H9 (cell line): ENCODE measurements around the gene OR56B4. TPM values are rescaled to one million over a fixed set of nuclear protein-coding genes. Genes with fewer than 3 reads are reported as not detected.

Experiments used
- DNase-seq: peaks from one replicate; pipeline ENCODE4 v3.0.0-alpha.2; 2017
- H2AFZ ChIP-seq: one replicate; pipeline ENCODE4 v1.6.1; 2013; ENCODE audit warnings: mild to moderate bottlenecking, low read length, control low read depth, moderate library complexity
- H2AK5ac ChIP-seq: 2 replicates; pipeline ENCODE4 v1.6.1; 2013; ENCODE audit warnings: low read length, control low read depth, mixed read lengths; ENCODE audit not compliant: insufficient read length
- H2BK120ac ChIP-seq: one replicate; pipeline ENCODE4 v1.6.1; 2013; ENCODE audit warnings: low read depth, mild to moderate bottlenecking, low read length, control low read depth, inconsistent platforms; ENCODE audit not compliant: poor library complexity, severe bottlenecking
- H2BK12ac ChIP-seq: 2 replicates; pipeline ENCODE4 v1.6.1; 2013; ENCODE audit warnings: low read length, control low read depth, mixed read lengths, low read depth; ENCODE audit not compliant: insufficient read length
- H2BK15ac ChIP-seq: 2 replicates; pipeline ENCODE4 v1.6.1; 2013; ENCODE audit warnings: low read depth, low read length, control low read depth
- H2BK20ac ChIP-seq: one replicate; pipeline ENCODE4 v1.6.1; 2013; ENCODE audit warnings: low read depth, mild to moderate bottlenecking, low read length, control low read depth, inconsistent platforms; ENCODE audit not compliant: poor library complexity, severe bottlenecking
- H2BK5ac ChIP-seq: 2 replicates; pipeline ENCODE4 v1.6.1; 2013; ENCODE audit warnings: low read length, control low read depth, mixed read lengths; ENCODE audit not compliant: insufficient read length
- H3K14ac ChIP-seq: 2 replicates; pipeline ENCODE4 v1.6.1; 2013; ENCODE audit warnings: low read length, control low read depth; ENCODE audit not compliant: insufficient read depth
- H3K18ac ChIP-seq: 2 replicates; pipeline ENCODE4 v1.6.1; 2013; ENCODE audit warnings: low read depth, mild to moderate bottlenecking, mixed read lengths, low read length, control low read depth; ENCODE audit not compliant: insufficient read length
- H3K23ac ChIP-seq: 2 replicates; pipeline ENCODE4 v1.6.1; 2013; ENCODE audit warnings: low read length, control low read depth, mixed read lengths, low read depth; ENCODE audit not compliant: insufficient read length
- H3K23me2 ChIP-seq: 2 replicates; pipeline ENCODE4 v1.6.1; 2013; ENCODE audit warnings: low read depth, mild to moderate bottlenecking, mixed read lengths, low read length, control low read depth; ENCODE audit not compliant: insufficient read length, poor library complexity, severe bottlenecking
- H3K27ac ChIP-seq: 2 replicates; pipeline ENCODE4 v1.5.1; 2013; ENCODE audit warnings: low read length, control low read depth, mixed read lengths, low read depth; ENCODE audit not compliant: insufficient read length
- H3K27me3 ChIP-seq: 2 replicates; pipeline ENCODE4 v1.6.1; 2013; ENCODE audit warnings: low read length, control low read depth, inconsistent platforms; ENCODE audit not compliant: insufficient read depth
- H3K4ac ChIP-seq: 2 replicates; pipeline ENCODE4 v1.6.1; 2013; ENCODE audit warnings: low read depth, mild to moderate bottlenecking, control low read depth, inconsistent platforms, low read length, moderate library complexity
- H3K4me1 ChIP-seq: 2 replicates; pipeline ENCODE4 v1.6.1; 2013; ENCODE audit warnings: low read length, control low read depth, inconsistent platforms; ENCODE audit not compliant: insufficient read depth
- H3K4me2 ChIP-seq: 2 replicates; pipeline ENCODE4 v1.6.1; 2013; ENCODE audit warnings: low read length, control low read depth, mixed read lengths; ENCODE audit not compliant: insufficient read length, insufficient read depth
- H3K56ac ChIP-seq: 2 replicates; pipeline ENCODE4 v1.6.1; 2013; ENCODE audit warnings: low read depth, mild to moderate bottlenecking, mixed read lengths, low read length, control low read depth; ENCODE audit not compliant: insufficient read length
- H3K79me1 ChIP-seq: 2 replicates; pipeline ENCODE4 v1.6.1; 2013; ENCODE audit warnings: low read depth, mild to moderate bottlenecking, moderate library complexity, low read length, control low read depth, inconsistent platforms; ENCODE audit not compliant: insufficient read depth, poor library complexity, severe bottlenecking
- H3K79me2 ChIP-seq: 2 replicates; pipeline ENCODE4 v1.6.1; 2013; ENCODE audit warnings: low read length, control low read depth, inconsistent platforms; ENCODE audit not compliant: insufficient read depth
- H3K9ac ChIP-seq: 2 replicates; pipeline ENCODE4 v1.6.1; 2013; ENCODE audit warnings: low read length, control low read depth, mixed read lengths; ENCODE audit not compliant: insufficient read length; ENCODE audit errors: extremely low read depth
- H3K9me3 ChIP-seq: one replicate; pipeline ENCODE4 v1.6.1; 2013; ENCODE audit warnings: low read depth, low read length, inconsistent platforms; ENCODE audit not compliant: control insufficient read depth
- H3T11ph ChIP-seq: one replicate; pipeline ENCODE4 v1.6.1; 2013; ENCODE audit warnings: mild to moderate bottlenecking, low read length, control low read depth, inconsistent platforms
- H4K20me1 ChIP-seq: one replicate; pipeline ENCODE4 v1.6.1; 2013; ENCODE audit not compliant: control insufficient read depth, insufficient read length, insufficient read depth
- H4K5ac ChIP-seq: 2 replicates; pipeline ENCODE4 v1.6.1; 2013; ENCODE audit warnings: low read depth, mild to moderate bottlenecking, mixed read lengths, low read length, control low read depth; ENCODE audit not compliant: insufficient read length
- H4K8ac ChIP-seq: replicated peaks from 2 replicates; pipeline ENCODE4 v1.6.1; 2013; ENCODE audit warnings: low read length, control low read depth, mixed read lengths, low read depth; ENCODE audit not compliant: insufficient read length
- H4K91ac ChIP-seq: 2 replicates; pipeline ENCODE4 v1.6.1; 2013; ENCODE audit warnings: low read depth, mild to moderate bottlenecking, moderate library complexity, mixed read lengths, low read length, control low read depth; ENCODE audit not compliant: insufficient read length
- H3K27ac Mint-ChIP-seq, 3 experiments: 2 replicates in 2 of 3; 3 replicates in 1 of 3; pipeline ENCODE4 v1.8.0; 2020 to 2021; ENCODE audit warnings: mixed read lengths in 3 of 3, mild to moderate bottlenecking in 1 of 3, moderate library complexity in 1 of 3
- H3K27me3 Mint-ChIP-seq: 2 replicates; pipeline ENCODE4 v1.8.0; 2021; ENCODE audit warnings: low read depth, mild to moderate bottlenecking, moderate library complexity, mixed read lengths
- H3K36me3 Mint-ChIP-seq, 3 experiments: 2 replicates in 2 of 3; 3 replicates in 1 of 3; pipeline ENCODE4 v1.8.0; 2020 to 2021; ENCODE audit warnings: low read depth in 3 of 3, mixed read lengths in 3 of 3; ENCODE audit not compliant: insufficient read depth in 1 of 3
- H3K4me1 Mint-ChIP-seq, 2 experiments: 2 replicates each; pipeline ENCODE4 v1.8.0; 2020; ENCODE audit warnings: mixed read lengths in 2 of 2
- H3K4me3 Mint-ChIP-seq, 2 experiments: 2 replicates in 1 of 2; 3 replicates in 1 of 2; pipeline ENCODE4 v1.8.0; 2020 to 2021; ENCODE audit warnings: mild to moderate bottlenecking in 2 of 2, mixed read lengths in 2 of 2, moderate library complexity in 1 of 2
- H3K9me3 Mint-ChIP-seq, 2 experiments: 2 replicates in 1 of 2; 3 replicates in 1 of 2; pipeline ENCODE4 v1.8.0; 2020; ENCODE audit warnings: mild to moderate bottlenecking in 2 of 2, mixed read lengths in 2 of 2, moderate library complexity in 1 of 2
- CTCF ChIP-seq: fragments of 200-600 bp; sonication (generic); conservative IDR thresholded peaks from 3 replicates; pipeline ENCODE4 v1.8.0; 2021; ENCODE audit warnings: antibody characterized with exemption, mild to moderate bottlenecking
- WGBS: extraction: QIAGEN DNeasy Blood & Tissue Kit; methylation state at CpG from one replicate; pipeline ENCODE4 v1.1.7; 2013; ENCODE audit warnings: missing lambda C conversion rate, low lambda C conversion rate, mixed read lengths; ENCODE audit not compliant: insufficient read length; ENCODE audit errors: extremely low coverage; 5-methylcytosine and 5-hydroxymethylcytosine counted together
- total RNA-seq: library from RNA; stranded (reverse); gene quantifications from 2 replicates; pipeline ENCODE4 v1.2.1, GENCODE V29; 2021

The OR56B4 gene
- total RNA-seq, 1 experiment from 2014 or later = not detected

GRCh38 chr11:6079463-6079862 lies 28.0 kb upstream of the OR56B4 start:
- Histone ChIP-seq H3K79me2 (no peaks in the 10 kb centered on the region), H2BK12ac (no peak overlapping the region), H3K14ac (no peak overlapping the region), H2BK20ac (no peak overlapping the region), H2AK5ac (no peak overlapping the region), H3K27me3 (no peaks in the 10 kb centered on the region), H2BK15ac (no peak overlapping the region), H2BK120ac (no peak overlapping the region), H4K5ac (no peak overlapping the region), H3K9me3 (peaks cover 6% of the 10 kb centered on the region), H3K18ac (no peak overlapping the region), H2BK5ac (no peak overlapping the region), H3K79me1 (no peaks in the 10 kb centered on the region), H4K20me1 (no peaks in the 10 kb centered on the region), H3K56ac (no peak overlapping the region), H3K4ac (no peak overlapping the region), H3K9ac (no peak overlapping the region), H4K8ac (no peak overlapping the region), H3K4me2 (no peak overlapping the region), H3T11ph (no peak overlapping the region), H3K23ac (no peak overlapping the region), H3K4me1 (no peaks in the 10 kb centered on the region), H2AFZ (no peak overlapping the region), H3K23me2 (no peaks in the 10 kb centered on the region), H3K27ac (no peak overlapping the region), H4K91ac (no peak overlapping the region)
- no peak for DNase-seq
- no peaks in the 10 kb centered on the region; the same call in 1 of the 2 replicates for H3K27me3 Mint-ChIP-seq
- peaks cover 29 to 31% of the 10 kb centered on the region in 2 experiments for H3K9me3 Mint-ChIP-seq
- peaks cover 16 to 21% of the 10 kb centered on the region in 2 experiments for H3K4me1 Mint-ChIP-seq
- no peak overlapping the region for H3K4me3 Mint-ChIP-seq
- TF ChIP-seq CTCF = no peak
- H3K36me3 Mint-ChIP-seq = peaks cover 22 to 35% (median 26%) of the 10 kb centered on the region in 3 experiments
- H3K27ac Mint-ChIP-seq = no peak overlapping the region
- WGBS = no CpG with 5 or more reads among the region's 4 CpGs
